Measurements from ENCODE around the gene BMPR1A.

DNA sequence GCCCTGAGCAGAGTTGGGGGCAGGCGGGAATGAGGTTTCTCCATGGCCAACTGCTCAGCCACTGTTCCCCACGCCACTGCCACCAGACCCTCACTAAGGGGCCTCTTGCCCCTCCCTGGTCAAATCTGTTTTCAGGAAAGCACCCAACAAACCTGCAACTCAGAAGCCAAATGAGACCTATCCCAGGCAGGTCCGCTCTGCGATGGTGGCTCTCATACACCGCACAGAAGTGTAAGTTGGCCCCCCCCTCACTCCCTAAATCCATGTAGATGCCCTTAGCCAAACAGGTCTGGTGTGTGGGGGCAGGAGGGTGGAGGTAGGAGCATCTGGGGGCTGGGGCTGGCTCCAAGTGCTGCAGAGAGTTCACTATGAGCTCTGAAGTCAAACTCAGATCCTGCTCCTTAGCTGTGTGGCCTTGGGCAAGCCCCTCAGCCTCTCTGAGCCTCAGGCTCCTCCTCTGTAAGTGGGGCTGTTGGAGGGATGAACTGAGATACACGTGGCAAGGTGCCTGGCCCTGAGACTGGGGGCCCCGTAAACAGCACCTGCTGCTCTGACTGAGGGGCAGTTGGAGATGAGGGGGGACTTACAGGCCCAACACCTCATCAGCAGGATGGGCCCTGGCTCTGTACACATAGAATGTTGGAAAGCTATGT, 199.9 kb downstream of the BMPR1A start:
- TF ChIP-seq, protein P1, sequence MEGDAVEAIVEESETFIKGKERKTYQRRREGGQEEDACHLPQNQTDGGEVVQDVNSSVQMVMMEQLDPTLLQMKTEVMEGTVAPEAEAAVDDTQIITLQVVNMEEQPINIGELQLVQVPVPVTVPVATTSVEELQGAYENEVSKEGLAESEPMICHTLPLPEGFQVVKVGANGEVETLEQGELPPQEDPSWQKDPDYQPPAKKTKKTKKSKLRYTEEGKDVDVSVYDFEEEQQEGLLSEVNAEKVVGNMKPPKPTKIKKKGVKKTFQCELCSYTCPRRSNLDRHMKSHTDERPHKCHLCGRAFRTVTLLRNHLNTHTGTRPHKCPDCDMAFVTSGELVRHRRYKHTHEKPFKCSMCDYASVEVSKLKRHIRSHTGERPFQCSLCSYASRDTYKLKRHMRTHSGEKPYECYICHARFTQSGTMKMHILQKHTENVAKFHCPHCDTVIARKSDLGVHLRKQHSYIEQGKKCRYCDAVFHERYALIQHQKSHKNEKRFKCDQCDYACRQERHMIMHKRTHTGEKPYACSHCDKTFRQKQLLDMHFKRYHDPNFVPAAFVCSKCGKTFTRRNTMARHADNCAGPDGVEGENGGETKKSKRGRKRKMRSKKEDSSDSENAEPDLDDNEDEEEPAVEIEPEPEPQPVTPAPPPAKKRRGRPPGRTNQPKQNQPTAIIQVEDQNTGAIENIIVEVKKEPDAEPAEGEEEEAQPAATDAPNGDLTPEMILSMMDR (IDR thresholded peaks at IDR 0.05): no peak
- no peak for TF ChIP-seq POLR2A (IDR thresholded peaks at IDR 0.05)

Data from esophagus squamous epithelium (tissue), 4 donors.